Heart left ventricle (tissue), 13 donors: ENCODE results near the gene NOX3.

Source experiments
- CTCF ChIP-seq, 12 donors: fragments of 200-600 bp; sonication (generic) in 4 of 12; IDR thresholded peaks; one replicate each; pipeline versions ENCODE4 v1.5.0 to v1.8.0; 2018 to 2022; ENCODE audit warnings: antibody characterized with exemption in 12 of 12, mild to moderate bottlenecking in 5 of 12
- POLR2A ChIP-seq, 2 donors: fragments of 450-650 bp; IDR thresholded peaks; one replicate each; pipeline ENCODE4 v1.6.1; 2017; ENCODE audit warnings: antibody characterized with exemption in 2 of 2, mild to moderate bottlenecking in 2 of 2, moderate library complexity in 2 of 2
- donor health status: ischemic (EF 13 %, LVEDD 7.1; RV severe dilation, severe dysfunction).
- donor health status: DM: no; HTN: yes; CAD: no.
- donor health status: DM: no; HTN: no; CAD: no.
- donor health status: ischemic (EF 25% LVEDD 6.9; RV normal size, moderate dysfunction).
- donor health status: ischemic (EF 25% LVEDD 5.7; RV mildly dilated, moderate dysfunction).
- donor health status: ischemic (EF 35%, LVEDD 5.7; RV mildly dilated, moderate dysfunction).
- donor health status: nonischemic (EF 11% LVEDD 7.7; RV severe dilation, severe dysfunction).
- donor health status: DM: yes; HTN: yes; CAD: no.
- donor health status: PGD.
- donor health status: ischemic (EF 29% LVEDD 5.4; RV normal size, mild dysfunction).
- donor health status: nonischemic (EF 23%, LVEDD 6.1; RV moderate dilation, normal function).

- TF ChIP-seq CTCF (IDR thresholded peaks at IDR 0.05) (no peak), POLR2A (IDR thresholded peaks at IDR 0.05) (no peak)
Measured at GRCh38 chr6:155487371-155488130, 31.9 kb upstream of the NOX3 start.
